Measurements from ENCODE around the gene C17orf75.

DNA sequence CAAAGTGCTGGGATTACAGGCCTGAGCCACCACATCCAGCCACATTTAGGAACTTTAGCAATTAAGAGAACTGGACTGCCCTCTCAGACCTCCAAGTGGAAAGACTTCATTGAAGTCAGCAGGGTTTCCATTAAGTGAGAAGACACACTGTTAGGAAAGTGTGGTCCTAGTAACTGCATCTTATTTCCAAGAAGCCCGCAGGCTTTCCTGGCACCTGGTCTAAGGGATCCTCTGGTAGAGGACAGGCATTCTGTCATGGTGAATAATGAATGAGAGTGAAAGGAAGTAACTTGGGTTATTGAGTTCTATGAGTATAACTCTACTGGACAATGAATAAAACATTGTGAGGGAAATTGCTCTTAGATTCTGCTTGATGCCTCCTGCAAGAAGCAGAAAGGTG lies 14.1 kb downstream of the C17orf75 start:
- TF ChIP-seq POLR2A (IDR thresholded peaks at IDR 0.05; ENCODE audit: control extremely low read depth in 1 of 2, low read depth in 2 of 2, low read length in 2 of 2) (no peak), CEBPB (IDR thresholded peaks at IDR 0.05; ENCODE audit: low read depth, low read length) (no peak), RNF2 (IDR thresholded peaks at IDR 0.05; ENCODE audit: borderline replicate concordance, low read depth, low read length, missing control alignments, poor library complexity, severe bottlenecking) (no peak), RBBP5 (IDR thresholded peaks at IDR 0.05; ENCODE audit: borderline replicate concordance, low read depth, low read length) (no peak), YY1 (IDR thresholded peaks at IDR 0.05; ENCODE audit: low read depth, low read length) (no peak), POLR2AphosphoS5 (IDR thresholded peaks at IDR 0.05; ENCODE audit: low read depth, low read length) (no peak), HDAC6 (IDR thresholded peaks at IDR 0.05; ENCODE audit: low read depth, low read length) (no peak)
- TF ChIP-seq, protein P1, sequence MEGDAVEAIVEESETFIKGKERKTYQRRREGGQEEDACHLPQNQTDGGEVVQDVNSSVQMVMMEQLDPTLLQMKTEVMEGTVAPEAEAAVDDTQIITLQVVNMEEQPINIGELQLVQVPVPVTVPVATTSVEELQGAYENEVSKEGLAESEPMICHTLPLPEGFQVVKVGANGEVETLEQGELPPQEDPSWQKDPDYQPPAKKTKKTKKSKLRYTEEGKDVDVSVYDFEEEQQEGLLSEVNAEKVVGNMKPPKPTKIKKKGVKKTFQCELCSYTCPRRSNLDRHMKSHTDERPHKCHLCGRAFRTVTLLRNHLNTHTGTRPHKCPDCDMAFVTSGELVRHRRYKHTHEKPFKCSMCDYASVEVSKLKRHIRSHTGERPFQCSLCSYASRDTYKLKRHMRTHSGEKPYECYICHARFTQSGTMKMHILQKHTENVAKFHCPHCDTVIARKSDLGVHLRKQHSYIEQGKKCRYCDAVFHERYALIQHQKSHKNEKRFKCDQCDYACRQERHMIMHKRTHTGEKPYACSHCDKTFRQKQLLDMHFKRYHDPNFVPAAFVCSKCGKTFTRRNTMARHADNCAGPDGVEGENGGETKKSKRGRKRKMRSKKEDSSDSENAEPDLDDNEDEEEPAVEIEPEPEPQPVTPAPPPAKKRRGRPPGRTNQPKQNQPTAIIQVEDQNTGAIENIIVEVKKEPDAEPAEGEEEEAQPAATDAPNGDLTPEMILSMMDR (IDR thresholded peaks at IDR 0.05; ENCODE audit: control extremely low read depth in 1 of 3, insufficient read depth in 1 of 3, low read depth in 1 of 3, low read length in 3 of 3) = no peak
- TF ChIP-seq, protein P2, sequence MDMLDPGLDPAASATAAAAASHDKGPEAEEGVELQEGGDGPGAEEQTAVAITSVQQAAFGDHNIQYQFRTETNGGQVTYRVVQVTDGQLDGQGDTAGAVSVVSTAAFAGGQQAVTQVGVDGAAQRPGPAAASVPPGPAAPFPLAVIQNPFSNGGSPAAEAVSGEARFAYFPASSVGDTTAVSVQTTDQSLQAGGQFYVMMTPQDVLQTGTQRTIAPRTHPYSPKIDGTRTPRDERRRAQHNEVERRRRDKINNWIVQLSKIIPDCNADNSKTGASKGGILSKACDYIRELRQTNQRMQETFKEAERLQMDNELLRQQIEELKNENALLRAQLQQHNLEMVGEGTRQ (IDR thresholded peaks at IDR 0.05; ENCODE audit: low read length) = no peak
